Endothelial cell of umbilical vein (primary cell): ENCODE measurements around the gene TPK1. TPM values are rescaled to one million over a fixed set of nuclear protein-coding genes. Genes with fewer than 3 reads are reported as not detected.

Source experiments
- BruUV-seq: library from RNA; stranded (reverse); fragments of 400-500 nt; replicated peaks from 2 replicates; lab custom pipeline; 2021; lab: Mats Ljungman, UMichigan
- CTCF ChIA-PET: fragments of 300-600, 350-600 bp; sonication (Branson Sonifier 250); formaldehyde crosslinking; loops from one replicate; lab custom pipeline; 2021; ENCODE audit warnings: antibody characterized with exemption, inconsistent platforms; lab: Charles Lee
- POLR2A ChIA-PET: fragments of 300-600, 350-600 bp; sonication (Branson Sonifier 250); formaldehyde crosslinking; loops from one replicate; lab custom pipeline; 2021; ENCODE audit warnings: antibody characterized with exemption, inconsistent platforms; lab: Charles Lee
- DNase-seq: peaks from one replicate; pipeline ENCODE4 v3.0.0-alpha.2; 2011; ENCODE audit warnings: low read depth, low spot score
- FAIRE-seq: peaks from 2 replicates; lab custom pipeline; 2011; peaks lifted over from hg19 to GRCh38; lab: Jason Lieb, UNC
- H2AFZ ChIP-seq: 2 replicates; pipeline ENCODE4 v1.6.0; 2012; ENCODE audit warnings: low read depth, low read length, control low read depth, inconsistent platforms
- H3K27ac ChIP-seq: 2 replicates; pipeline ENCODE4 v1.5.1; 2011; ENCODE audit warnings: low read depth, mild to moderate bottlenecking, control low read depth, low read length, moderate library complexity; ENCODE audit not compliant: insufficient read depth
- H3K27me3 ChIP-seq, 2 experiments: 2 replicates each; pipeline versions ENCODE4 v1.6.0 to v1.6.1; 2011; ENCODE audit warnings: low read length in 2 of 2, mixed read lengths in 1 of 2; ENCODE audit not compliant: control insufficient read depth in 2 of 2, insufficient read depth in 2 of 2
- H3K36me3 ChIP-seq, 2 experiments: 2 replicates in 1 of 2; 3 replicates in 1 of 2; pipeline ENCODE4 v1.5.1; 2011; ENCODE audit warnings: low read length in 2 of 2, mild to moderate bottlenecking in 1 of 2, moderate library complexity in 1 of 2; ENCODE audit not compliant: control insufficient read depth in 2 of 2, insufficient read depth in 2 of 2; ENCODE audit errors: extremely low read depth in 1 of 2
- H3K4me1 ChIP-seq: 3 replicates; pipeline ENCODE4 v1.5.1; 2011; ENCODE audit warnings: mild to moderate bottlenecking, low read length; ENCODE audit not compliant: control insufficient read depth, insufficient read depth; ENCODE audit errors: extremely low read depth
- H3K4me2 ChIP-seq: 2 replicates; pipeline ENCODE4 v1.6.1; 2011; ENCODE audit warnings: low read length, control low read depth, mixed read lengths; ENCODE audit not compliant: insufficient read depth
- H3K4me3 ChIP-seq, 3 experiments: fragments of 200-600 bp in 1 of 3; sonication (generic), shearing (Covaris generic) in 1 of 3; replicated peaks in 1 of 3; 2 replicates each; pipeline ENCODE4 v1.5.1; 2011 to 2016; ENCODE audit warnings: control low read depth in 3 of 3, low read length in 3 of 3, mild to moderate bottlenecking in 2 of 3, inconsistent platforms in 1 of 3, low read depth in 1 of 3, moderate library complexity in 1 of 3; ENCODE audit not compliant: insufficient read depth in 1 of 3
- H3K79me2 ChIP-seq: 2 replicates; pipeline ENCODE4 v1.6.0; 2012; ENCODE audit warnings: low read length, inconsistent platforms; ENCODE audit not compliant: control insufficient read depth, insufficient read depth
- H3K9ac ChIP-seq: replicated peaks from 2 replicates; pipeline ENCODE3; 2011; ENCODE audit warnings: low read length, control low read depth; ENCODE audit not compliant: insufficient read depth; ENCODE audit errors: extremely low read depth
- H3K9me1 ChIP-seq: replicated peaks from 3 replicates; pipeline ENCODE4 v1.6.0; 2011; ENCODE audit warnings: mild to moderate bottlenecking, low read length; ENCODE audit not compliant: control insufficient read depth, insufficient read depth; ENCODE audit errors: extremely low read depth
- H3K9me3 ChIP-seq: replicated peaks from 2 replicates; pipeline ENCODE4 v1.5.1; 2012; ENCODE audit warnings: low read length, inconsistent platforms; ENCODE audit not compliant: control insufficient read depth, insufficient read depth
- H4K20me1 ChIP-seq: replicated peaks from 2 replicates; pipeline ENCODE3; 2011; ENCODE audit warnings: mild to moderate bottlenecking, low read length; ENCODE audit not compliant: control insufficient read depth, insufficient read depth; ENCODE audit errors: extremely low read depth
- EZH2 ChIP-seq: IDR thresholded peaks from 2 replicates; pipeline ENCODE4 v1.6.1; 2012; ENCODE audit warnings: borderline replicate concordance, low read depth, mild to moderate bottlenecking, moderate library complexity, low read length, inconsistent platforms; ENCODE audit not compliant: severe bottlenecking
- FOS ChIP-seq: IDR thresholded peaks from 2 replicates; pipeline ENCODE4 v1.6.1; 2011; ENCODE audit warnings: mild to moderate bottlenecking, low read length, moderate library complexity, borderline replicate concordance; ENCODE audit not compliant: insufficient read depth
- GATA2 ChIP-seq: IDR thresholded peaks from 2 replicates; pipeline ENCODE4 v1.7.0; 2011; ENCODE audit warnings: low read depth, mild to moderate bottlenecking, moderate library complexity, mixed read lengths, low read length; ENCODE audit not compliant: insufficient read length, insufficient read depth
- JUN ChIP-seq: IDR thresholded peaks from 2 replicates; pipeline ENCODE4 v1.6.1; 2011; ENCODE audit warnings: borderline replicate concordance, low read depth; ENCODE audit not compliant: insufficient read length, insufficient read depth
- MYC ChIP-seq: IDR thresholded peaks from one replicate; pipeline ENCODE4 v1.6.1; 2011; ENCODE audit warnings: mild to moderate bottlenecking, low read depth, low read length
- POLR2A ChIP-seq: IDR thresholded peaks from 2 replicates; pipeline ENCODE4 v1.6.1; 2012; ENCODE audit warnings: low read depth, mild to moderate bottlenecking, control low read depth, low read length
- POLR2AphosphoS5 ChIP-seq: IDR thresholded peaks from 2 replicates; pipeline ENCODE4 v1.6.1; 2012; ENCODE audit warnings: low read depth, mild to moderate bottlenecking, control low read depth, low read length, moderate library complexity; ENCODE audit not compliant: insufficient read depth
- dilution Hi-C: fragments of 300-500 bp; cut with MboI; formaldehyde crosslinking; loops from one replicate; pipeline ENCODE4 v1.15.0; 2019; ENCODE audit warnings: low sequenced_read_pairs; ENCODE audit not compliant: extremely low pct_ligation_motif_present
- intact Hi-C: fragments of 100-400 bp; cut with micrococcal nuclease; formaldehyde crosslinking; loops from one replicate; pipeline ENCODE4 v1.10.0; 2022
- polyA plus RNA-seq, 4 experiments: library from polyadenylated mRNA; depleted of rRNA in 3 of 4; stranded (reverse) in 3 of 4; unstranded in 1 of 4; fragments of >200 nt; gene quantifications; 2 replicates each; pipeline versions ENCODE4 v1.2.1 to v1.2.3, GENCODE V29; 2011 to 2012; ENCODE audit warnings: missing spikeins in 1 of 4
- total RNA-seq: library from RNA; stranded (reverse); gene quantifications from 2 replicates; pipeline ENCODE4 v1.2.3, GENCODE V29; 2021
- TF ChIP-seq, protein P1 (sequence below), 2 donors: IDR thresholded peaks; 1 replicate in 1 of 2; 2 replicates in 1 of 2; pipeline ENCODE4 v1.5.1; 2011; ENCODE audit warnings: low read length in 2 of 2, mild to moderate bottlenecking in 2 of 2, moderate library complexity in 2 of 2, control low read depth in 1 of 2, inconsistent platforms in 1 of 2, low read depth in 1 of 2; ENCODE audit not compliant: insufficient read depth in 1 of 2; ENCODE audit errors: extremely low read depth in 1 of 2
- TF ChIP-seq, protein P2 (sequence below): IDR thresholded peaks from 2 replicates; pipeline ENCODE4 v1.6.1; 2011; ENCODE audit not compliant: insufficient read depth, insufficient read length

The TPK1 gene
- total and polyA plus RNA-seq, 2 donors (not counting 3 experiments of a cell fraction or from before 2014, with no cell fraction given) = 7.5 to 9.3 TPM

GRCh38 chr7:144517749-144518148 lies 318.1 kb downstream of the TPK1 start:
- no peak overlapping the region for H2AFZ ChIP-seq
- no peaks in the 10 kb centered on the region for H3K9me3 ChIP-seq
- no TSS peak for BruUV-seq
- no peaks in the 10 kb centered on the region for H3K36me3 ChIP-seq
- H3K4me2 ChIP-seq = no peak overlapping the region
- H3K27me3 ChIP-seq = no peaks in the 10 kb centered on the region
- FAIRE-seq (no peak), DNase-seq (peak; percentile 28)
- no peak overlapping the region for H3K9ac ChIP-seq
- TF ChIP-seq, protein P1, sequence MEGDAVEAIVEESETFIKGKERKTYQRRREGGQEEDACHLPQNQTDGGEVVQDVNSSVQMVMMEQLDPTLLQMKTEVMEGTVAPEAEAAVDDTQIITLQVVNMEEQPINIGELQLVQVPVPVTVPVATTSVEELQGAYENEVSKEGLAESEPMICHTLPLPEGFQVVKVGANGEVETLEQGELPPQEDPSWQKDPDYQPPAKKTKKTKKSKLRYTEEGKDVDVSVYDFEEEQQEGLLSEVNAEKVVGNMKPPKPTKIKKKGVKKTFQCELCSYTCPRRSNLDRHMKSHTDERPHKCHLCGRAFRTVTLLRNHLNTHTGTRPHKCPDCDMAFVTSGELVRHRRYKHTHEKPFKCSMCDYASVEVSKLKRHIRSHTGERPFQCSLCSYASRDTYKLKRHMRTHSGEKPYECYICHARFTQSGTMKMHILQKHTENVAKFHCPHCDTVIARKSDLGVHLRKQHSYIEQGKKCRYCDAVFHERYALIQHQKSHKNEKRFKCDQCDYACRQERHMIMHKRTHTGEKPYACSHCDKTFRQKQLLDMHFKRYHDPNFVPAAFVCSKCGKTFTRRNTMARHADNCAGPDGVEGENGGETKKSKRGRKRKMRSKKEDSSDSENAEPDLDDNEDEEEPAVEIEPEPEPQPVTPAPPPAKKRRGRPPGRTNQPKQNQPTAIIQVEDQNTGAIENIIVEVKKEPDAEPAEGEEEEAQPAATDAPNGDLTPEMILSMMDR (IDR thresholded peaks at IDR 0.05; ENCODE audit: extremely low read depth in 1 of 2, insufficient read depth in 1 of 2, low read depth in 1 of 2, low read length in 2 of 2) = no peak
- TF ChIP-seq FOS (no peak), GATA2 (no peak), POLR2A (no peak), EZH2 (no peak), JUN (no peak), POLR2AphosphoS5 (no peak), MYC (no peak)
- TF ChIP-seq, protein P2, sequence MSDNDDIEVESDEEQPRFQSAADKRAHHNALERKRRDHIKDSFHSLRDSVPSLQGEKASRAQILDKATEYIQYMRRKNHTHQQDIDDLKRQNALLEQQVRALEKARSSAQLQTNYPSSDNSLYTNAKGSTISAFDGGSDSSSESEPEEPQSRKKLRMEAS = no peak
- CTCF ChIA-PET = no interaction called here
- no peak overlapping the region for H3K27ac ChIP-seq
- H3K79me2 ChIP-seq = no peaks in the 10 kb centered on the region
- no peaks in the 10 kb centered on the region for H3K4me1 ChIP-seq
- H3K9me1 ChIP-seq = no peaks in the 10 kb centered on the region
- H4K20me1 ChIP-seq = no peaks in the 10 kb centered on the region
- POLR2A ChIA-PET = no interaction called here
- dilution Hi-C loops (no loop called here), intact Hi-C loops (loop anchor here (10.0 kb wide), 2 partner anchors 217 to 327 kb away; no protein-coding TSS in a partner anchor)
- H3K4me3 ChIP-seq = no peak overlapping the region
